ENCODE results near the gene SNRNP48.

SNRNP48 gene

GRCh38 chr6:7591770-7592169 lies 1.8 kb downstream of the SNRNP48 start:
- DNase-seq (ENCODE audit: low read depth in 2 of 3, low spot score in 2 of 3), result no peak

- DNase-seq (ENCODE audit: low read depth in 2 of 3, low spot score in 2 of 3), result no peak
Measured at GRCh38 chr6:7593229-7593628, 3.2 kb downstream of the SNRNP48 start.

GRCh38 chr6:7594579-7595125 lies 4.7 kb downstream of the SNRNP48 start:
- no peak for DNase-seq (ENCODE audit: low read depth in 2 of 3, low spot score in 2 of 3)

- no peak for DNase-seq (ENCODE audit: low read depth in 2 of 3, low spot score in 2 of 3)
Measured at GRCh38 chr6:7604003-7604402, 14.0 kb downstream of the SNRNP48 start.

- DNase-seq (ENCODE audit: low read depth in 2 of 3, low spot score in 2 of 3), result no peak
Measured at GRCh38 chr6:7604506-7604905, 14.5 kb downstream of the SNRNP48 start.

GRCh38 chr6:7615611-7616383 lies 25.8 kb downstream of the SNRNP48 start:
- no peak for DNase-seq (ENCODE audit: low read depth in 2 of 3, low spot score in 2 of 3)

- no peak for DNase-seq (ENCODE audit: low read depth in 2 of 3, low spot score in 2 of 3)
Measured at GRCh38 chr6:7617801-7618764, 28.1 kb downstream of the SNRNP48 start.

GRCh38 chr6:7621761-7622160 lies 31.8 kb downstream of the SNRNP48 start:
- DNase-seq (ENCODE audit: low read depth in 2 of 3, low spot score in 2 of 3), result no peak

- DNase-seq (ENCODE audit: low read depth in 2 of 3, low spot score in 2 of 3), result no peak
Measured at GRCh38 chr6:7624796-7625710, 35.1 kb downstream of the SNRNP48 start.

GRCh38 chr6:7628479-7628878 lies 38.5 kb downstream of the SNRNP48 start:
- no peak for DNase-seq (ENCODE audit: low read depth in 2 of 3, low spot score in 2 of 3)

GRCh38 chr6:7628909-7629308 lies 38.9 kb downstream of the SNRNP48 start:
- DNase-seq (ENCODE audit: low read depth in 2 of 3, low spot score in 2 of 3), result no peak

GRCh38 chr6:7629321-7629720 lies 39.3 kb downstream of the SNRNP48 start:
- no peak for DNase-seq (ENCODE audit: low read depth in 2 of 3, low spot score in 2 of 3)

- DNase-seq (ENCODE audit: low read depth in 2 of 3, low spot score in 2 of 3), result no peak
Measured at GRCh38 chr6:7630792-7631191, 40.8 kb downstream of the SNRNP48 start.

GRCh38 chr6:7631466-7631865 lies 41.5 kb downstream of the SNRNP48 start:
- DNase-seq (ENCODE audit: low read depth in 2 of 3, low spot score in 2 of 3), result no peak

GRCh38 chr6:7632501-7633290 lies 42.7 kb downstream of the SNRNP48 start:
- no peak for DNase-seq (ENCODE audit: low read depth in 2 of 3, low spot score in 2 of 3)

GRCh38 chr6:7633361-7633760 lies 43.4 kb downstream of the SNRNP48 start:
- DNase-seq (ENCODE audit: low read depth in 2 of 3, low spot score in 2 of 3), result no peak

GRCh38 chr6:7636151-7636550 lies 46.2 kb downstream of the SNRNP48 start:
- no peak for DNase-seq (ENCODE audit: low read depth in 2 of 3, low spot score in 2 of 3)

- no peak for DNase-seq (ENCODE audit: low read depth in 2 of 3, low spot score in 2 of 3)
Measured at GRCh38 chr6:7637533-7637932, 47.5 kb downstream of the SNRNP48 start.

- no peak for DNase-seq (ENCODE audit: low read depth in 2 of 3, low spot score in 2 of 3)
Measured at GRCh38 chr6:7639427-7639826, 49.4 kb downstream of the SNRNP48 start.

- no peak for DNase-seq (ENCODE audit: low read depth in 2 of 3, low spot score in 2 of 3)
Measured at GRCh38 chr6:7640016-7640415, 50.0 kb downstream of the SNRNP48 start.
